Measurements from ENCODE around the gene LRRC17. TPM values are rescaled to one million over a fixed set of nuclear protein-coding genes. Genes with fewer than 3 reads are reported as not detected.

The LRRC17 gene
- 0.10 TPM for total RNA-seq

- peaks cover 6% of the 10 kb centered on the region for H3K4me1 ChIP-seq (ENCODE audit: insufficient read depth, low read length)
- no peaks in the 10 kb centered on the region for H3K27me3 ChIP-seq (ENCODE audit: insufficient read depth, low read length)
- no peak within 1 kb of the TSS for H3K4me3 ChIP-seq (ENCODE audit: low read length)
- no peaks in the 10 kb centered on the region for H3K9me3 ChIP-seq (ENCODE audit: low read depth, low read length)
These were observed at the start of gene LRRC17 for GRCh38 chr7:102912742-102913141. LRRC17 (plus strand) TSS chr7:102913000; CDS start chr7:102933914, 20,914 bp downstream.

GRCh38 chr7:102864958-102865357 is 47.8 kb upstream of the LRRC17 start:
- no peaks in the 10 kb centered on the region for H3K9me3 ChIP-seq (ENCODE audit: low read depth, low read length)
- H3K27me3 ChIP-seq (ENCODE audit: insufficient read depth, low read length): no peaks in the 10 kb centered on the region
- no peaks in the 10 kb centered on the region for H3K4me1 ChIP-seq (ENCODE audit: insufficient read depth, low read length)
- no peak overlapping the region for H3K4me3 ChIP-seq (ENCODE audit: low read length)

GRCh38 chr7:102866535-102867215 is 46.1 kb upstream of the LRRC17 start:
- no peaks in the 10 kb centered on the region for H3K27me3 ChIP-seq (ENCODE audit: insufficient read depth, low read length)
- no peaks in the 10 kb centered on the region for H3K4me1 ChIP-seq (ENCODE audit: insufficient read depth, low read length)
- no peaks in the 10 kb centered on the region for H3K9me3 ChIP-seq (ENCODE audit: low read depth, low read length)
- H3K4me3 ChIP-seq (ENCODE audit: low read length): no peak overlapping the region

GRCh38 chr7:102869195-102869594 is 43.6 kb upstream of the LRRC17 start:
- H3K27me3 ChIP-seq (ENCODE audit: insufficient read depth, low read length): no peaks in the 10 kb centered on the region
- no peaks in the 10 kb centered on the region for H3K9me3 ChIP-seq (ENCODE audit: low read depth, low read length)
- no peaks in the 10 kb centered on the region for H3K4me1 ChIP-seq (ENCODE audit: insufficient read depth, low read length)
- H3K4me3 ChIP-seq (ENCODE audit: low read length): no peak overlapping the region

GRCh38 chr7:102872460-102872859 is 40.3 kb upstream of the LRRC17 start:
- no peaks in the 10 kb centered on the region for H3K9me3 ChIP-seq (ENCODE audit: low read depth, low read length)
- no peaks in the 10 kb centered on the region for H3K27me3 ChIP-seq (ENCODE audit: insufficient read depth, low read length)
- H3K4me1 ChIP-seq (ENCODE audit: insufficient read depth, low read length): no peaks in the 10 kb centered on the region
- H3K4me3 ChIP-seq (ENCODE audit: low read length): no peak overlapping the region

- H3K4me3 ChIP-seq (ENCODE audit: low read length): no peak overlapping the region
- H3K9me3 ChIP-seq (ENCODE audit: low read depth, low read length): no peaks in the 10 kb centered on the region
- no peaks in the 10 kb centered on the region for H3K4me1 ChIP-seq (ENCODE audit: insufficient read depth, low read length)
- H3K27me3 ChIP-seq (ENCODE audit: insufficient read depth, low read length): no peaks in the 10 kb centered on the region
These were observed 39.2 kb upstream of the LRRC17 start for GRCh38 chr7:102873470-102874165.

- no peaks in the 10 kb centered on the region for H3K9me3 ChIP-seq (ENCODE audit: low read depth, low read length)
- H3K4me1 ChIP-seq (ENCODE audit: insufficient read depth, low read length): no peaks in the 10 kb centered on the region
- H3K27me3 ChIP-seq (ENCODE audit: insufficient read depth, low read length): no peaks in the 10 kb centered on the region
- H3K4me3 ChIP-seq (ENCODE audit: low read length): no peak overlapping the region
These were observed 38.5 kb upstream of the LRRC17 start for GRCh38 chr7:102874166-102874829.

- Histone ChIP-seq H3K27me3 (ENCODE audit: insufficient read depth, low read length) (no peaks in the 10 kb centered on the region), H3K4me1 (ENCODE audit: insufficient read depth, low read length) (no peaks in the 10 kb centered on the region), H3K4me3 (ENCODE audit: low read length) (no peak overlapping the region), H3K9me3 (ENCODE audit: low read depth, low read length) (no peaks in the 10 kb centered on the region)
These were observed 37.8 kb upstream of the LRRC17 start for GRCh38 chr7:102874966-102875365.

- no peak overlapping the region for H3K4me3 ChIP-seq (ENCODE audit: low read length)
- H3K9me3 ChIP-seq (ENCODE audit: low read depth, low read length): no peaks in the 10 kb centered on the region
- H3K27me3 ChIP-seq (ENCODE audit: insufficient read depth, low read length): no peaks in the 10 kb centered on the region
- H3K4me1 ChIP-seq (ENCODE audit: insufficient read depth, low read length): no peaks in the 10 kb centered on the region
These were observed 37.0 kb upstream of the LRRC17 start for GRCh38 chr7:102875700-102876295.

GRCh38 chr7:102883098-102883860 is 29.5 kb upstream of the LRRC17 start:
- Histone ChIP-seq H3K4me1 (ENCODE audit: insufficient read depth, low read length) (no peaks in the 10 kb centered on the region), H3K27me3 (ENCODE audit: insufficient read depth, low read length) (no peaks in the 10 kb centered on the region), H3K9me3 (ENCODE audit: low read depth, low read length) (no peaks in the 10 kb centered on the region), H3K4me3 (ENCODE audit: low read length) (no peak overlapping the region)

GRCh38 chr7:102888561-102889233 is 24.1 kb upstream of the LRRC17 start:
- Histone ChIP-seq H3K9me3 (ENCODE audit: low read depth, low read length) (no peaks in the 10 kb centered on the region), H3K4me3 (ENCODE audit: low read length) (no peak overlapping the region), H3K4me1 (ENCODE audit: insufficient read depth, low read length) (peaks cover 21% of the 10 kb centered on the region), H3K27me3 (ENCODE audit: insufficient read depth, low read length) (no peaks in the 10 kb centered on the region)

GRCh38 chr7:102889851-102890250 is 22.9 kb upstream of the LRRC17 start:
- H3K27me3 ChIP-seq (ENCODE audit: insufficient read depth, low read length): no peaks in the 10 kb centered on the region
- peaks cover 25% of the 10 kb centered on the region for H3K4me1 ChIP-seq (ENCODE audit: insufficient read depth, low read length)
- H3K4me3 ChIP-seq (ENCODE audit: low read length): no peak overlapping the region
- no peaks in the 10 kb centered on the region for H3K9me3 ChIP-seq (ENCODE audit: low read depth, low read length)

GRCh38 chr7:102890292-102890970 is 22.4 kb upstream of the LRRC17 start:
- Histone ChIP-seq H3K27me3 (ENCODE audit: insufficient read depth, low read length) (no peaks in the 10 kb centered on the region), H3K4me3 (ENCODE audit: low read length) (no peak overlapping the region), H3K9me3 (ENCODE audit: low read depth, low read length) (no peaks in the 10 kb centered on the region), H3K4me1 (ENCODE audit: insufficient read depth, low read length) (peaks cover 25% of the 10 kb centered on the region)

Measured in mononuclear cell (primary cell).